ENCODE data around the gene FAM216A.
"Not testable (repeated sequence)": the region's sequence is repeated elsewhere in the genome, so short reads cannot be mapped to it uniquely, and the experiment has no call there.

DNA sequence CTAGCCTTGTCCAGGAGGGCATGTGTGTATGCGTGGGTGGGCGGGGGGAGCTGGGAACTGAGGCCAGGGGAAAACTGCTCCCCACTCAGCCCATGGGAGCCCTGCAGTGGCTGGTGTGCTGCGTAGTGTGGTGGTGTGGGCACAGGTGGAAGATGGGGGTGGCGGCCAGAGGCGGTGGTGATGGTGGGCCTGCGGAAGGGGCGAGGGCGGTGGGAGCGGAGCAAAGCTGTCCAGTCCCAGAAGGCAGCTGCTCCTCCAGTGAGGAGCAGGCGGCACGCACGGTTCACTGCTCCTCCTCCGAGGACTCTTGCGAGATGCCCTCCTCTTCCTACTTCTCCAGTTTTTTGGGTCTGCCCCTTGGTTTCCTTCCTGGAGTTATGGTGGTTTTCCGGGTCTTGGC, 39.0 kb upstream of the FAM216A start:
- TF ChIP-seq, protein P1, sequence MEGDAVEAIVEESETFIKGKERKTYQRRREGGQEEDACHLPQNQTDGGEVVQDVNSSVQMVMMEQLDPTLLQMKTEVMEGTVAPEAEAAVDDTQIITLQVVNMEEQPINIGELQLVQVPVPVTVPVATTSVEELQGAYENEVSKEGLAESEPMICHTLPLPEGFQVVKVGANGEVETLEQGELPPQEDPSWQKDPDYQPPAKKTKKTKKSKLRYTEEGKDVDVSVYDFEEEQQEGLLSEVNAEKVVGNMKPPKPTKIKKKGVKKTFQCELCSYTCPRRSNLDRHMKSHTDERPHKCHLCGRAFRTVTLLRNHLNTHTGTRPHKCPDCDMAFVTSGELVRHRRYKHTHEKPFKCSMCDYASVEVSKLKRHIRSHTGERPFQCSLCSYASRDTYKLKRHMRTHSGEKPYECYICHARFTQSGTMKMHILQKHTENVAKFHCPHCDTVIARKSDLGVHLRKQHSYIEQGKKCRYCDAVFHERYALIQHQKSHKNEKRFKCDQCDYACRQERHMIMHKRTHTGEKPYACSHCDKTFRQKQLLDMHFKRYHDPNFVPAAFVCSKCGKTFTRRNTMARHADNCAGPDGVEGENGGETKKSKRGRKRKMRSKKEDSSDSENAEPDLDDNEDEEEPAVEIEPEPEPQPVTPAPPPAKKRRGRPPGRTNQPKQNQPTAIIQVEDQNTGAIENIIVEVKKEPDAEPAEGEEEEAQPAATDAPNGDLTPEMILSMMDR (IDR thresholded peaks at IDR 0.05): not testable (repeated sequence)
- TF ChIP-seq POLR2A (IDR thresholded peaks at IDR 0.05): not testable (repeated sequence)
